22Rv1 (cell line): ENCODE measurements around the gene ANKRD42.
"Not testable (repeated sequence)": the region's sequence is repeated elsewhere in the genome, so short reads cannot be mapped to it uniquely, and the experiment has no call there.

Experiments used
- H3K27ac ChIP-seq: fragments of 450-650 bp; 2 replicates; pipeline ENCODE4 v1.5.1; 2017
- CTCF ChIP-seq: fragments of 450-650 bp; IDR thresholded peaks from 2 replicates; pipeline ENCODE4 v1.5.1; 2017; ENCODE audit warnings: mild to moderate bottlenecking
- ZFX ChIP-seq: fragments of 450-650 bp; IDR thresholded peaks from 2 replicates; pipeline ENCODE4 v1.6.1; 2017; ENCODE audit warnings: antibody characterized with exemption, borderline replicate concordance

Gene ANKRD42

GRCh38 chr11:83206221-83206620 lies 12.7 kb downstream of the ANKRD42 start:
- no peak for TF ChIP-seq CTCF
- TF ChIP-seq ZFX, result no peak
- no peak overlapping the region for H3K27ac ChIP-seq

GRCh38 chr11:83206771-83207382 lies 13.4 kb downstream of the ANKRD42 start:
- not testable (repeated sequence) for H3K27ac ChIP-seq

GRCh38 chr11:83219095-83219494 lies 25.6 kb downstream of the ANKRD42 start:
- no peak for TF ChIP-seq ZFX
- TF ChIP-seq CTCF, result peak; percentile 47
- no peak overlapping the region for H3K27ac ChIP-seq

- H3K27ac ChIP-seq, result no peak overlapping the region
- TF ChIP-seq ZFX, result no peak
- no peak for TF ChIP-seq CTCF
These were observed 26.7 kb downstream of the ANKRD42 start for GRCh38 chr11:83220260-83220659.

- TF ChIP-seq CTCF (no peak), ZFX (no peak)
- H3K27ac ChIP-seq, result no peak overlapping the region
These were observed 28.2 kb downstream of the ANKRD42 start for GRCh38 chr11:83221694-83222093.

- no peak overlapping the region for H3K27ac ChIP-seq
- no peak for TF ChIP-seq ZFX
- TF ChIP-seq CTCF, result no peak
These were observed 29.0 kb downstream of the ANKRD42 start for GRCh38 chr11:83222499-83222898.

GRCh38 chr11:83223457-83223856 lies 29.9 kb downstream of the ANKRD42 start:
- no peak overlapping the region for H3K27ac ChIP-seq
- TF ChIP-seq CTCF (no peak), ZFX (no peak)

GRCh38 chr11:83235825-83236224 lies 42.3 kb downstream of the ANKRD42 start:
- H3K27ac ChIP-seq, result no peak overlapping the region
- TF ChIP-seq ZFX, result no peak
- no peak for TF ChIP-seq CTCF
